A673 (cell line): ENCODE results near the gene GNG12. TPM values are rescaled to one million over a fixed set of nuclear protein-coding genes. Genes with fewer than 3 reads are reported as not detected.

ENCODE experiments used
- BruUV-seq: library from RNA; stranded (reverse); fragments of 400-500 nt; replicated peaks from 2 replicates; lab custom pipeline; 2021; lab: Mats Ljungman, UMichigan
- CTCF ChIA-PET: fragments of 300-600 bp; sonication (Branson Sonifier 250); formaldehyde crosslinking; loops from one replicate; lab custom pipeline; 2022; ENCODE audit warnings: antibody characterized with exemption; lab: Charles Lee
- POLR2A ChIA-PET: fragments of 300-600 bp; sonication (Branson Sonifier 250); formaldehyde crosslinking; loops from one replicate; lab custom pipeline; 2022; ENCODE audit warnings: antibody characterized with exemption; ENCODE audit not compliant: low non-redundant PET; lab: Charles Lee
- DNase-seq: peaks from one replicate; pipeline ENCODE4 v3.0.0-alpha.2; 2015; ENCODE audit warnings: low spot score
- H3K27ac ChIP-seq: fragments of 200-600 bp; sonication (generic); 2 replicates; pipeline ENCODE4 v1.5.1; 2016; ENCODE audit warnings: mixed run types, low read depth, mild to moderate bottlenecking, mixed read lengths, antibody characterized with exemption, low read length; ENCODE audit not compliant: poor library complexity, severe bottlenecking
- H3K27me3 ChIP-seq: fragments of 200-600 bp; sonication (generic); replicated peaks from 2 replicates; pipeline ENCODE4 v1.6.1; 2017; ENCODE audit warnings: mixed run types, low read depth, mild to moderate bottlenecking, mixed read lengths, antibody characterized with exemption, low read length; ENCODE audit not compliant: insufficient read depth, poor library complexity
- H3K36me3 ChIP-seq: fragments of 200-600 bp; sonication (generic); 2 replicates; pipeline ENCODE4 v1.6.1; 2016; ENCODE audit warnings: mixed run types, mild to moderate bottlenecking, mixed read lengths, antibody characterized with exemption, low read length; ENCODE audit not compliant: insufficient read depth, poor library complexity, severe bottlenecking
- H3K4me1 ChIP-seq: fragments of 200-600 bp; sonication (generic); 2 replicates; pipeline ENCODE4 v1.6.1; 2017; ENCODE audit warnings: mixed run types, mild to moderate bottlenecking, mixed read lengths, antibody characterized with exemption, low read length; ENCODE audit not compliant: insufficient read depth, poor library complexity, severe bottlenecking
- H3K4me3 ChIP-seq: fragments of 200-600 bp; sonication (generic); 2 replicates; pipeline ENCODE4 v1.5.1; 2016; ENCODE audit warnings: low read depth, mixed run types, mild to moderate bottlenecking, mixed read lengths, low read length; ENCODE audit not compliant: poor library complexity, severe bottlenecking
- H3K9me3 ChIP-seq: fragments of 200-600 bp; sonication (generic); 2 replicates; pipeline ENCODE4 v1.6.1; 2016; ENCODE audit warnings: mixed run types, low read depth, mild to moderate bottlenecking, mixed read lengths, antibody characterized with exemption, low read length; ENCODE audit not compliant: poor library complexity, severe bottlenecking
- EZH2 ChIP-seq: fragments of 200-600 bp; sonication (generic); IDR thresholded peaks from 2 replicates; pipeline ENCODE4 v1.6.1; 2017; ENCODE audit warnings: borderline replicate concordance, low read depth, mild to moderate bottlenecking, mixed read lengths, antibody characterized with exemption, low read length; ENCODE audit not compliant: poor library complexity, severe bottlenecking
- intact Hi-C: fragments of 100-400 bp; cut with micrococcal nuclease; formaldehyde crosslinking; loops from one replicate; pipeline ENCODE4 v1.10.0; 2022; ENCODE audit not compliant: unreplicated experiment
- total RNA-seq: library from RNA; stranded (reverse); gene quantifications from 2 replicates; pipeline ENCODE4 v1.2.3, GENCODE V29; 2021
- TF ChIP-seq, protein P1 (sequence below): fragments of 300-800, 200-600 bp; sonication (generic); conservative IDR thresholded peaks from 2 replicates; pipeline ENCODE4 v1.5.1; 2017; ENCODE audit warnings: low read depth, mild to moderate bottlenecking, antibody characterized with exemption, low read length, moderate library complexity, mixed read lengths

The GNG12 gene
- total RNA-seq, 1 experiment from 2014 or later, result 54.8 TPM

DNA sequence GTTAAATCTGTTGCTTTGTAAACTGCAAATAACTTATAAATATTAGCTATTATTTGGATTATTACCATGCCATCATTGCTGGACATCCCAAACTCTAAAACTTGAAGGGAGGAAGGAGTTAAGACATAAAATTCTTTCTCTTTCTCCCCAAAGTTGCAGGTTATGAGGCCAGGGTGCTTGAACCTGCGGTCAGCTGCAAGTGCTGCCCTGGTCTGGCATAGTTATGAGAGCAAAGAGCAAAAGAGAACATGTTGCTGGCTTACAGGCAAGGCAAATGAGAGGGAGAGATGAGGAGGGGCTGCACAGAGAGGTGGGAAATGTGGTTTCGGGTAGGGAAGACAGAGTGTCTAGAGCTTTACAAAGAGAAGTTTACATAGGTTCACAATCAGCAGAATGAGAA, 117.4 kb downstream of the GNG12 start:
- ChIA-PET CTCF (no interaction called here), POLR2A (no interaction called here)
- no peaks in the 10 kb centered on the region for H3K27me3 ChIP-seq
- peaks cover 40% of the 10 kb centered on the region for H3K4me1 ChIP-seq
- no peak overlapping the region for H3K4me3 ChIP-seq
- no peak overlapping the region for H3K27ac ChIP-seq
- TF ChIP-seq, protein P1, sequence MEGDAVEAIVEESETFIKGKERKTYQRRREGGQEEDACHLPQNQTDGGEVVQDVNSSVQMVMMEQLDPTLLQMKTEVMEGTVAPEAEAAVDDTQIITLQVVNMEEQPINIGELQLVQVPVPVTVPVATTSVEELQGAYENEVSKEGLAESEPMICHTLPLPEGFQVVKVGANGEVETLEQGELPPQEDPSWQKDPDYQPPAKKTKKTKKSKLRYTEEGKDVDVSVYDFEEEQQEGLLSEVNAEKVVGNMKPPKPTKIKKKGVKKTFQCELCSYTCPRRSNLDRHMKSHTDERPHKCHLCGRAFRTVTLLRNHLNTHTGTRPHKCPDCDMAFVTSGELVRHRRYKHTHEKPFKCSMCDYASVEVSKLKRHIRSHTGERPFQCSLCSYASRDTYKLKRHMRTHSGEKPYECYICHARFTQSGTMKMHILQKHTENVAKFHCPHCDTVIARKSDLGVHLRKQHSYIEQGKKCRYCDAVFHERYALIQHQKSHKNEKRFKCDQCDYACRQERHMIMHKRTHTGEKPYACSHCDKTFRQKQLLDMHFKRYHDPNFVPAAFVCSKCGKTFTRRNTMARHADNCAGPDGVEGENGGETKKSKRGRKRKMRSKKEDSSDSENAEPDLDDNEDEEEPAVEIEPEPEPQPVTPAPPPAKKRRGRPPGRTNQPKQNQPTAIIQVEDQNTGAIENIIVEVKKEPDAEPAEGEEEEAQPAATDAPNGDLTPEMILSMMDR, result no peak
- TF ChIP-seq EZH2, result no peak
- intact Hi-C loops, result no loop called here
- no peaks in the 10 kb centered on the region for H3K9me3 ChIP-seq
- no peaks in the 10 kb centered on the region for H3K36me3 ChIP-seq
- DNase-seq, result no peak
- BruUV-seq, result no TSS peak

GRCh38 chr1:67713057-67713846, 120.0 kb downstream of the GNG12 start:
- ChIA-PET CTCF (no interaction called here), POLR2A (no interaction called here)
- Histone ChIP-seq H3K27ac (peak overlapping the region; percentile 37), H3K4me1 (peaks cover 42% of the 10 kb centered on the region), H3K9me3 (no peaks in the 10 kb centered on the region), H3K4me3 (no peak overlapping the region), H3K27me3 (no peaks in the 10 kb centered on the region), H3K36me3 (no peaks in the 10 kb centered on the region)
- TF ChIP-seq, protein P1, result no peak
- no peak for TF ChIP-seq EZH2
- DNase-seq, result peak; percentile 74
- intact Hi-C loops, result no loop called here
- no TSS peak for BruUV-seq

GRCh38 chr1:67711855-67712212, 121.4 kb downstream of the GNG12 start:
- no peak overlapping the region for H3K27ac ChIP-seq
- no peaks in the 10 kb centered on the region for H3K9me3 ChIP-seq
- ChIA-PET POLR2A (interaction anchor here (0.6 kb wide), 1 partner anchor 12 kb away, joined by 3 read pairs; no protein-coding TSS in a partner anchor), CTCF (interaction anchor here (0.6 kb wide), 1 partner anchor 54 kb away, joined by 8 read pairs; no protein-coding TSS in a partner anchor)
- BruUV-seq, result no TSS peak
- no peaks in the 10 kb centered on the region for H3K27me3 ChIP-seq
- H3K4me1 ChIP-seq, result peaks cover 34% of the 10 kb centered on the region
- no peak for DNase-seq
- H3K4me3 ChIP-seq, result no peak overlapping the region
- H3K36me3 ChIP-seq, result peaks cover 4% of the 10 kb centered on the region
- intact Hi-C loops, result no loop called here
- TF ChIP-seq, protein P1, result no peak
- TF ChIP-seq EZH2, result no peak
